HG03135 (cell line): ENCODE results near the gene CHRNA1.

Source experiments
- ATAC-seq: cut with Tn5 transposase; IDR thresholded peaks from one replicate; pipeline ENCODE4 v1.9.1; 2021; ENCODE audit warnings: mild to moderate bottlenecking, moderate library complexity; ENCODE audit not compliant: unreplicated experiment

Gene CHRNA1

DNA sequence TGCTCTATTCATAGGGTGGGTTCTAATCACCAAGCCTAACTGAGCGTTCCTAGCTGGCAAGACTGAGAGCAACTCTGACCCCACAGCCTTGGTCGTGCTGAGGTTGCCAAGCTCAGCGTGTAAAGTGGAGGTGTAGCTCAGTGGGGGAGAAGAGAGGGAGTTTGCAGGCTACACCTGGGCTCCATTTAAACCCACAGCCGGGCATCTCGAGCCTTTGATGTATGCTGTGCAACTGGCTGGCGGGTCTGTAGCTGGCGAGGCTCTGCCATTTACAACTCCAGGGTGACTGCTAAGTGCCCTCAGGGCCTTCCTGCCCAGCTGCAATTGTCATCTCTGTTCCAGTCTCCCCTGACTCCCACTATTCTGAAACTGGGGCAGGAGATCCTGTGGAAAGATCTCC, 20.0 kb upstream of the CHRNA1 start:
- ATAC-seq, result no peak

DNA sequence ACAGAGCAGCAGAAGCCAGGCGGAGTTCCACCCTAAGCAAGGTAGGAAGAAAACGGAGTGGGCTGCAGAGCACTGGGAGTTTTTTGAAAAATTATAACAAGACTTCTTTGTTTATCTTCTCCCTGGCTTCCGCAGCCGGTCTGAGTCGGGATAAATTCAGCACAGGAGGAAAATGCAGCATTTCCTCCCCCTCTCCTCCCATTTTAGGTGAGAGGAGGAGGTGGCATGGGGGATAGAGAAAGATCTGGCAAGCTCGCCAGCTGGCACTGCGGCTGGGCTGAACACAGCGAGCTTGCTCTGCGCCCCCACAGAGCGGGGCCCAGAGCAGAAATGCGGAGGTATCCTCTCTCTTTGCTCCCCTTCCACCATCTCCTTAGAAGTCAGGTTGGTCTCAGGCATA, 17.7 kb upstream of the CHRNA1 start:
- no peak for ATAC-seq

DNA sequence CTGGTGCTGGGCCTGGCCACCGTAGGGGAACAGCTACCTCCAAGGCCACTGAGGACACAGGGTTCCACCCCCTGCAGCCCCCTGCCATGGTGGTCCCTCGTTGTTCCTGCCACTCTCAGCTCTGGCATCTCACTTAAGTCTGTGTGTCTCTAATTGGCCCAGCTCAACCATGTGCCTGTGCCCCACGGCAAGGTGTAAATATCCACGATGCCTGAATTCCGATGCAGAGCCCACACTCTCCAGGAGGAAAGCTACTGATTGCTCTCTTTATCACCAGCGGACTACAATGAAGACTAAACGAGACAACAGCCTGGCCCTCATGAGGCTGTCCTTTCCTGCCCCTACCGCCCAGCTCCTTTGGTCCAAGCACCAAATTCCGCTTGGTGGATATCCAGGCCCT, 17.0 kb upstream of the CHRNA1 start:
- ATAC-seq, result no peak

DNA sequence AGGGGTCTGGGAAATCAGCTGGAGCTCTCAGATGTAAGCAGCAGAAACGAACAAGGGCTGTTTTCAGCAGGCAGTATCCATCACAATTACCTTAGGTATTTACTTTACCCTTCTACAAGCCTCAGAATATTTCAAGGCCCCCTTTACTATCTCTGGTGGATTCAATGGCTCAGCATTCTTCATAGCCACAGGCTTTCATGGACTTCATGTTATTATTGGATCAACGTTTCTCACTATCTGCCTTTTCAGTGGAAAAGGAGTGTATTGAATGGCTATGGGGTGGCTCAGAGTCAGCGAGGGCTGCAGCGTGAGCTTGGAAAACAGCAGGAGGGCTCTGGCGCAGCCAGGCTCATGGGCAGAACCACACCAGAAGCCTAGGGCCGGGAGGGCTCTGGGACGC, 16.6 kb upstream of the CHRNA1 start:
- ATAC-seq, result no peak

DNA sequence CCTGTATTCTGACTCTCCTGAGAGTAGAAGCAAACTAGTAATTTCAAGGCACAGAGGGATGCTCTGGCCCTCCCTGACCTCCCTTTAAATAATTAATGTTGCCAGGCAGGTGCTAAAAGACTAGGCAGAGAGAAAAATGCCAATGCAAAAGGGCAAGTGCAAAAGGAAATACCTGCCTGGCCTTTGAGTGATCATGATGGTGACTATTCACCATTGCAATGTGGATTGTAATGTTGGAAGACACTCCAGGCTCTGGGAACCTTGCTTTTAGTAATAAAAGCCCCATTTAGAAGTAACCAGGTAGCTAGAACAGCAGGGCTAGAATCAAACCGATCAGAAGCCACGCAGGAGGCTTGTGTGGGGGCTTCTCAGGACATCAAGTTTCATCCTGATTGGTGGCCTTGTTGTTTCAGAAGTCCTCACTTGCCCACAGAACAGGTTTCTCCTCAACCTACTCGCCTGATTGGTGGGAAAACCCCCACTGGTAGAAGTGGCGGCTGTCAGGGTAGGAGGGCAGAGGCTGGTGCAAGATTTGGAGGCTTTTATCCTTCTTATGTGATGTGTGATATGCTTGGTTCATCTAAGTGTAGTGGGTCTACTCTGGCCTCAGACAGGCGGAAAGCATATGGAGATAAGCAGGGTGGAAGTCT, 16.0 kb upstream of the CHRNA1 start:
- no peak for ATAC-seq

DNA sequence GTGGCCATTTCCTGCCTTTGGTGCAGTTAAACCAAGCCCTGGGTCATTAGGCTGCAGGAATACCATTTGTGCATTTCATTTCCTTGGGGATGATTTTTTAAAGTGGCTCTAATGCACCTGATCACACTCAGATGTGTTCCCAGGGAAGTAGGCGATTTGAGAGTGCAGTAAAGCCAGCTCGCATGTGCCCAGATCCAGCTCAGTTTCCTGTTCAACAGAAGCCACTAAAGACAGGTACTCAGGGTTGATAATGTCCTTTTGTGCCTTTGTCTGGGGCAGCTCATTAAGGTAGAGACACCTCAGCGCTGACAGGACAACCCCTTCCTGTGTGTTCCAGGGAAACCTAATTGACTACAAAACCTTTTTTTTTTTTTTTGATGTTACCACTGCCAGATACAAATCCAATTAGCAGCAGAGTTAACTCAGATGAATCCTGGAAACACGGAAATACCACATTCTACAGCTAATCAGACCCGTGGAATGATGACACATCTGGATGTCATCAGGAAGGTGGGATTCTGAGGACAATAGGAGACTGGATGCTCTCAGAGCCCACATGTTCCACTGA, 15.2 kb upstream of the CHRNA1 start:
- ATAC-seq, result no peak

DNA sequence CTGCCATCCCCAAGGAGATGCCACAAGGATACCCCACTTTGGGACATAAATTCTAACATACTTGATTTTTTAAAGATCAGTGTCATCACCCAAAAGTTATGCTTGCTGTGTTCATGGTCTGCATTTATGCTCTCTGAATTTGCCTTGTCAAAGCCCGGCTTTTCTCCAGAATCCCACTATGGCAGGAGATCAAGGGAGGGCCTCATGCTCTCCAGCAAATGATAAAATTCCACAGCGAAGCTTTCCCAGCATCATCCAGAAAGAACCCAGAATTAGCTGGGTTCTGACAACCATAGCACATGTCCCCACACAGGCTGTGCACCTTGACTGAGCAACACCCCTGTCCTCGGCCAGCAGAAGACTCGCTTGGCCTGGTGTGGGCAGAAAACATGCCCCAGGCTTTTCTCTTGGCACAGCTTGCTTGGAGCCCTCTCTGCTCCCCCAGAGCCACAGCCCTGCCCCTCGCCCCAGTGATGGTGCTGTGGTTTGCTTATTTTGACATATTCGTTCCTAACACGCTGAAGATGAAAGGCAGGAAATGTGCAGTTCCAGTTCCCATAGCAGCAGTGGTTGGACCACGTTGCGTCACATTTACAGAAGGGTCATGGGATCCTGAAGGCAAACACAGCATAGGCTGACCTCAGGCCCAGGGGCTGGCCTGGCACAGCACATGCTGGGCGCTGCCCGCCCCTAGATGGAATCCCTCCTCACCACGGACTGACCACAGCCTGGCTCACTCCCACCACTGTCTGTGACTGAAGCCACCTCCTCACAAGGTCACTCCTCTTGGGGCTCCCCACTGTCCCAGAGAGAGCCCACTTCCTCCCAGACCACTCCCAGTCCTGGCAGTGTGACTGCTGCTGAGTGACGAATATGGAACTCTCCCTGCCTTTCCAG, 14.1 kb upstream of the CHRNA1 start:
- ATAC-seq, result peak; percentile 64

DNA sequence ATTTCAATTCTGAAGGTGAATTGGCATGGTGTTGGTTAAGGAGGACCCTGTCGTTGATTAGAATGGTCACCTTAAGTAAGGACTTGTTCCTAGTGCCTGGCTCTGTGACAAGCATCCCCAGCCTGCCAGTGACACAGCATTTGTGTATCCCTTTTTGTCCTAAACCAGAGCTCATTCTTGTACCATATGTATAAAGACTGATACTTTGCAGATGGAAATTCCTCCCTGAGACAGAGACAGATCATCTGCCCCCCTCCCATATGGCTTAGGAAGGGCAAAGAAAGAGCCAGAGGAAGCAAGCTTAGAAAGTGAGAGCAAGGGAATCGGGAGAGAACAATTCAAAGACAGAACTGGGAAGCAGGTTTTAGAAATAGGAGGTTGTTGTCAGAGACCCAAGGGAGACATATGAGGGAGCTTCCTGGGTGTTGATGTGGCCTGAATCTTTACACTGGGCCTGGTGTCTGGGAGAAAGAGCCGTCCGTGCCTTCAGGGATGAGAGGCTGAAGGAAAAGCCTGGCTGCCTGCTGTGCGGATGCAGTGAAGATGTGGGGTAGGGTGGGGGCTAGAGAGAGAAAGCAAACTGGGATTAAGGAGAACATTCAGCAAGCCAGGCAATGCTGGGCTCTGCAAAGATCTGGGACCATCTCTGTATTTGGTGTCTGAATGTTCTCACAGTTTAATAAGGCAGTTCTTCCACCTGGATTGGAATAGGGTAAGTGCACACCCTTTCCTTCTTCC, 13.2 kb upstream of the CHRNA1 start:
- no peak for ATAC-seq

DNA sequence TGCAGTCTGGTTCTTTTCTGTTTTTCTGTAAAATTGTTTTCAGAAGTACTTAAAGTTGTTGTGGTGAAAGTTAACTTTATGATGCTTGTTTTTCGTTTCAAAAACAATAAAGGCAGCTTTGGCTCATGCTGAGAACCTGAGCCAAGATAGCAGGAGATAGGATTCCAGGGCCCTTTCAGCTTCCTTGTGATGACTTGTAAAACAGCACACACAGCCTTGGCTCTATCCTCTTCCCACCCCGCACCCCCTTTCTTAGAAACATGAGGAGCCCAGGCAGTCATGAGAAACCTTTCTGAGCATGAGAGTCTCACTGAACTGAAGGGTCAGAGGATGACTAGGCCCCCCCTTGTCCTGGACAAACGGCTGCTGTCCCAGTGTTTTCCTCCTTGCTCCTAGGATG, 12.4 kb upstream of the CHRNA1 start:
- ATAC-seq, result no peak

DNA sequence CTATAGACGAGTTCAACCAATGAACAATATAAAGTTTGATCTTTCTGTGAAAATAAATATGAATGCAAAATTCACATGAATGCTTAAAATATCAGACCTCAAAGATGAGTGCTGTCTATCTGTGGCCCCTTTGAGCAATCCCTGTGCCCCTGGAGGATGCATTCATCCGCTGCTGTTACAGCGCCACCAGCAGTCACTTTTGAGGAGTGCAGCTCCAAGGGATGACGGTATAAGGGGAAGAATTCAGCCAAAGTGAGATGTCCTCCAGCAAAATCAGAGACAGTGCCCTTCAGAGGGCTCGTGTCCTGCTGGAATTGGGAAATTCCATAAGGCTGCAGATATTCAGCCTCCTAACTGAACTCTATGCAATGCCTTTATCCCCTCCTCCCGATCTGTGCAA, 12.0 kb upstream of the CHRNA1 start:
- no peak for ATAC-seq

DNA sequence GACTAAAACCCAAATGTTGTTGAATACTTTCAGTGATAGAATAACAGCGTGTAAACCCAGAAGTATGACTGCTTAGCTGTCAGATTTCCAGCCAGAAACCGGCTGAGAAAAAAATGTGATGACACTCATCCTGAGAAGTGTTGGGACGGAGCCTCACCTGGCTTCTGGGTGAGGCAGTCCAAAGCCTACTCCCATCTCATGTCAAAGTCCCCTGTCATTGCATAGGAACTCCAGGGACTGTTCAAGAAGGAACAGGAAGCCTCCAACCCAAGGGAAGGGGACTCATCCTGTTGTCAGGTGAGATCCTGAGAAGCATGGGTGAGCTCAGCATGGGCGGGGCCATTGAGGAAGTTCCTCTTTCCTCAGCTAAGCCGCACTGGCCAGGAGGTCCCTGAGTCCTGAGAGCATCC, 11.3 kb upstream of the CHRNA1 start:
- no peak for ATAC-seq

DNA sequence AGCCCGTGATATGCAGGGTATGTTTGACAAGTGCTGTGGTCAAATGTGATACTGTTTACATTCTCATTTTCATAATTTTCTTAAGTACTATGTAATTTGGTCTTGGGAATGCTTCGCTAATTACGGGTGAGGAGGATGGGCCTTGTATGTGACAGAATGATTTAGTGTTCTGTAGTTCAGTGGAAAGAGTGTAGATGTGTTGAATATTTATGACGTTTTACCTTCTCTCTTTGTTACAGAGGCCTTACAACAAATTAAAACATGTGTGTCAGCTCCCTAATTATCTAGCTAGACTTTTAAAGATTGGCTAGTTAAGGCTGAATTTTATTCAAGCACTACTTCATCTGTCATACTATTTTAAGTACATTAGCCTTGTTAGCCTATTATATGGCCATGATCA, 10.6 kb upstream of the CHRNA1 start:
- ATAC-seq, result no peak

DNA sequence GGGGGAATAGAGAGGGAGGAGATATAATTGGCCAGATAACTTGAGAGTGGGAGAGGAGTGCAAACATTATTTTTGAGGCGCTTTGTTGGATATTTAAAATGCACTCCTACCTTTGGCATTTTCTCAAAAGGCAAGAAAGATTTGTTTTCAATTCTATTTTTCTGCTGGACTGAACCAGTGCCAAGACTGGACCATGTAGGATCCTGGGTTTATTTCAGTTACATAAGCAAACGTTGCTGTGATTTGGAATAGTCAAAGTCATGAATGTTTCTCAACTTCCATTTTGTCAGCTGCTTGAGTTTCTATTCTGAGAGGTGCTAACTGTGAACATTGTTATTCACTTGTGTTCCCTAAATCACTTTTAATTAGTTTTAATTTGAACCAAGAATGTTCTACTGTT, 8.9 kb upstream of the CHRNA1 start:
- no peak for ATAC-seq

DNA sequence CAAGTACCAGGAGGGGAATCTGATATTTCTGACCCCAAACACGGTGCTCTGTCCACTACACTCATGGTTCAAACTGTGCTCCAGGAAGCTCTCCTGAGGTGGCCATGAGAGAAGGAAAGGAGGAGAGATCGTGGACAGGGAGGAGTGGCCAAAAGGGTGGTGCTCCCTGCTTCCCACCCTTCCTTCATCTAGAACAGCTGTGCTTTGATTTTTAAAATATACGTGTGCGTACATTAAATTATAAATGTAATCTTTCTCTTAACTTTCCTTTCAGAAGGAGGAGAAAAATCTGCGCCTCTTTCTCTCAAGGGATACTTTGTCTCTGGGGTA, 8.2 kb upstream of the CHRNA1 start:
- ATAC-seq, result no peak

DNA sequence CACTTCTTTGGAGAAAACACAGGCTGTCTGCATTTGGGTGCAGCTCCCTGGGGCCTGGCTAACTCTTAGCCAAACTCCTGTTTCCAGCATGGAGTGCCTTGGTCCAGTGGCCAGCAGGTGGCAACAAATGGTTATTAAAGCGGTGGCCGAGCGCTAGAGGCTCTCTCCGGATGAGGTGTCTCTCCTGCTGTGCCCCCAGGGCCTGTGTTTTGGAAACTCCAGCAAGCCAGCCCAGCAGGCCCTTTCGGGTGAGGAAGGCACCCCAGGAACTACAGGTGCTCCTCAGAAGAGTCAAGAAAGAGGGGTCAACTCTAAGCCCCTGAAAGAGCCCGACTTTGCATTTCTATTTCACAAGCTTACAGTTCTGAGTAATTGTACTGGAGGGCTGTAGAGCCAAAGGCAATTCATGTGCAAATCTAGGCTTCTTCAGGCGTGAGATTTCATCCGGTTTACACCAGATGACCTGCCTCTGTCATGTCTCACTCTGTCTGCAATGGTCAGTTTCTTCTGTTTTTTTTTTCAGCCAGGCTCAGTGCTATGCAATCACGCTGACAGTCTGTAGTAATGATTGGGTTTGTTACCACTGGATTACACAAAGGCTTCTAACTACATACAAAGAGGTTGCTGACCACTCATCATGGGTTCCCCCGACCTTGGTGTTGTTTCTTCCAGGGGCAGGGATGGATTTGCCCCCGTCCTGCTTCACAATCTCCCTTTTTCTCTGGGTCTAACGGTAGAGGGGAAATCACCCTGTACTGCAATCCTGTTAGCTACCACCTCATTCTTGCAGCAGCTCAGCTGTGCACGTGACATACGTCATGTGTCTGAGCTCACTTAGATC, 7.6 kb upstream of the CHRNA1 start:
- no peak for ATAC-seq

DNA sequence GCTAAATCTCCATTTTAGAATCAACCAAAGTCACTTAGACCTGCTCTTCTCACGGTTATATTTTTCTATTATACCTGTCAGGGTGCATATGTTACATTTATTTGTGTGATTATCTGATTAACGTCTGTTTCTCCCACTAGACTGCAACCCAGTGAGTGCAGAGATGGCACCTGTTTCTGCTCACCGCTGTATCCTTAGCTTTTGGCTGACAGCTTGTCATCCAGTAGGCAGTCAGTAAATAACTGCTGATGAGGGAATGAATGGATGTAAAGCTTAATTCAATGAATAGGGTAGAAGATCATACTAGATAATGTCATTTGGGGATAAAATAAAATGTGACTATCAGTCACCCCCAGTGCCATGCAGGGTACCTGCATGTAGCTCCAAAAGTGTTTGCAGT, 6.9 kb upstream of the CHRNA1 start:
- no peak for ATAC-seq

DNA sequence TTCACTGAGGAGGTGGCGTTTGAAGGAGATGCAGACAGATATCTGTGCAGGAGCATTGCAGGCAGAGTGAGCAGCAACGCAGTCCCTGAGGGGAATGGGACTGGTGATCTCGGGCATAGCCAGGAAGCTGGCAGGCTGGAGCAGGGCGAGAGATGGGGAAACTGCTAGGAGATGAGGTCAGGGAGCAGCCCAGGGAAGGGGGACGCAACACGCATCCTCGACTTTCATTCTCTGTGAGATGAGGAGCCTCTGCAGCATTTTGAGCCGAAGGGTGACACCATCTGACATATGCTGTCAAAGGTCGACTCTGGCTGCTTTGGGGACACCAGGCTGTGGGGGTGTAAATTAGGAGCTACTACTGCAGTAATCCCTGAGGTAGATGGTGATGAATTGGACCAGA, 4.3 kb upstream of the CHRNA1 start:
- no peak for ATAC-seq

DNA sequence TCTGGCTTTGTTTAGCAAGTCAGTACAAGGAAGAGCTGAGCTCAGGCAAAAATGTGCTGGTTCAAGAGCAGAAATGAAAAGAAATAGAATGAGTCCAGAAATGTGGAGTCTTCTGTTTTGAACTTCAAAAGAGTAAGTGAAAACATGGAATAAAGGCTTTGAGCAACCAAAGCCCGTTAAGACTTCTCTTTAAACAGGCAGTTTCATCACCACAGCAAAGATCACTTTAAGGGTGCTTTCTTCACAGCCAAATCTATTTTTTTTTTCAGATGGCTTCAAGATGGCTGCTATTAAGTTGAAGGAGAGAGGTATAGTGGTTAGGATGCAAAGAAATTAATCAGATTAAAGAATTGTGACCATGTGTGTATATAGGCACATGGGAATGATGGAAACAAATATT, 2.0 kb upstream of the CHRNA1 start:
- ATAC-seq, result no peak

DNA sequence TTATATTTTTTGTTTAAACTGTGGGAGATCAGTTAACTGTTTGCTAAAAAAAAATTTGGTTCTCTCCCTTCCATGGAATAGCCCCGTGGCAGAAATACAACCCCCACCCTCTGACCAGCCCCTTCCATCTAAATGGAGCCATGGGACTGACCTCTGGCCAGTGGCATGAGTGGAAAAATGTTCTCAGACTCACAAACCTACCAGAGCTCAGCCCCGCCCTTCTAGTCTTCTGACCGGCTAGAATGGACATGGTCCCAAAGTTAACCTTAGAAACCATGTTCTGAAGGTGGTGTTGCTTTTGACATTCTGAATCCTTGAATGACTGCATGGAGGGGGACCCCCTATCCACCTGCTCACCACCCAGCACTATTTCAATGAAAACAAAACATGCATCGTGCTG, 1.3 kb upstream of the CHRNA1 start:
- no peak for ATAC-seq

DNA sequence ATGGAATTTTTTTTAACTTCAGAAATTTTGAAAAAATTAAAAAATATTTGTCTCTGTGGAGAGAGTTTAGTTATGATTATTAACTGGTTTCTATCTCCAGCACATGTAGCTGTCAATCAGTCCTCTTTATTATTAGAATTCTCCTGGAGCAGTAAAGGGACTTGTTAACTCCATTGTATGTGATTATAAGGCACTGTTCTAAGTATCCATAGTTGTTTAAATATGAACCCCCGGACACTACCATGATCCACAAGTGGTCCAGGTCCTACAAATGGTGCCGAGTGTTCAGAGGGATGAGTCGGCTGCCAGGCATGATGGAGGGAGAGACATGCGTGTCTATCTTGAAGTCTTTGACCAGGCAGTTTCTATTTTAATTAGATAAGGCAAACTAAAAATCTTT, 492 bp downstream of the CHRNA1 start:
- no peak for ATAC-seq

DNA sequence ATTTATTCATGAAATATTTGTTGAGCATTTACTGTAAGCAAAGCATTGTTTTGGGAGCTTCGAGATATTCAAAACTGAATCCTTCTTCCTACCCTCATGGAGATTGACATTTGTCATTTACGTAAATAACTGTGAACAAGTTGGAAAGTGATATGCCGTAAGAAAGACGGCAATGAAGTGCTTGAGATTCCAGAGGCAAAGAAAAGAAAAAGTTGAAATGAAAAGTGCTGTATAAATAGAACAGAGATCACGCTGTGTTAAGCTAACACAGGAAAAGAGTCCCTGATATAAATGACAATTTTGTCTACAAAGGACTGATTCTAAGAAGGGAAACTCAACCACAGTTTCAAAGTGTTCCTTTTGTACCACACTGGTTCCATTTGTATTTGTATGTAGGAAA, 1.8 kb downstream of the CHRNA1 start:
- ATAC-seq, result no peak
